GM23338 (cell line): ENCODE data around the gene ARG1. TPM values are rescaled to one million over a fixed set of nuclear protein-coding genes. Genes with fewer than 3 reads are reported as not detected.

Source experiments
- ATAC-seq: fragments of 200-7000 bp; cut with Tn5 transposase; 3 replicates; pipeline ENCODE4 v1.9.1; 2020
- DNase-seq: peaks from one replicate; pipeline ENCODE4 v3.0.0-alpha.2; 2015; ENCODE audit warnings: low spot score
- H2AFZ ChIP-seq: fragments of 200-600 bp; sonication (generic); 2 replicates; pipeline ENCODE4 v1.8.0; 2016; ENCODE audit warnings: antibody characterized with exemption, mild to moderate bottlenecking, moderate library complexity
- H3F3A ChIP-seq: fragments of 200-600 bp; sonication (generic); replicated peaks from 2 replicates; pipeline ENCODE4 v1.8.0; 2017; ENCODE audit warnings: antibody characterized with exemption, mixed run types, low read depth
- H3K27ac ChIP-seq: fragments of 200-600 bp; sonication (generic); 2 replicates; pipeline ENCODE4 v1.6.1; 2016; ENCODE audit warnings: low read depth
- H3K27me3 ChIP-seq: fragments of 200-600 bp; sonication (generic); 2 replicates; pipeline ENCODE4 v1.8.0; 2016; ENCODE audit warnings: mild to moderate bottlenecking, mixed run types, moderate library complexity; ENCODE audit not compliant: insufficient read depth
- H3K36me3 ChIP-seq: fragments of 200-600 bp; sonication (generic); 2 replicates; pipeline ENCODE4 v1.8.0; 2016; ENCODE audit warnings: mild to moderate bottlenecking; ENCODE audit not compliant: insufficient read depth
- H3K4me1 ChIP-seq: fragments of 200-600 bp; sonication (generic); 2 replicates; pipeline ENCODE4 v1.8.0; 2016; ENCODE audit warnings: mild to moderate bottlenecking, moderate library complexity; ENCODE audit not compliant: insufficient read depth
- H3K4me2 ChIP-seq: fragments of 200-600 bp; sonication (generic); 2 replicates; pipeline ENCODE4 v1.7.1; 2017; ENCODE audit warnings: mixed run types
- H3K4me3 ChIP-seq: fragments of 200-600 bp; sonication (generic); 2 replicates; pipeline ENCODE4 v1.6.1; 2016; ENCODE audit warnings: mixed run types
- H3K79me2 ChIP-seq: fragments of 200-600 bp; sonication (generic); replicated peaks from 2 replicates; pipeline ENCODE4 v1.8.0; 2017; ENCODE audit warnings: mild to moderate bottlenecking; ENCODE audit not compliant: insufficient read depth
- H3K9me2 ChIP-seq: fragments of 200-600 bp; sonication (generic); 2 replicates; pipeline ENCODE4 v1.8.0; 2017; ENCODE audit not compliant: insufficient read depth
- H4K20me1 ChIP-seq: fragments of 200-600 bp; sonication (generic); replicated peaks from 2 replicates; pipeline ENCODE4 v1.8.0; 2017; ENCODE audit warnings: mild to moderate bottlenecking; ENCODE audit not compliant: insufficient read depth
- H3K27ac Mint-ChIP-seq: 2 replicates; pipeline ENCODE4 v1.8.0; 2020; ENCODE audit warnings: inconsistent platforms, mild to moderate bottlenecking, moderate library complexity, mixed read lengths
- H3K27me3 Mint-ChIP-seq: 3 replicates; pipeline ENCODE4 v1.8.0; 2022; ENCODE audit warnings: low read depth, mild to moderate bottlenecking, moderate library complexity, mixed read lengths, inconsistent platforms; ENCODE audit not compliant: insufficient read depth, poor library complexity
- H3K36me3 Mint-ChIP-seq: 3 replicates; pipeline ENCODE4 v1.8.0; 2021; ENCODE audit warnings: low read depth, mild to moderate bottlenecking, inconsistent platforms, moderate library complexity, mixed read lengths
- H3K4me1 Mint-ChIP-seq: 3 replicates; pipeline ENCODE4 v1.8.0; 2020; ENCODE audit warnings: mild to moderate bottlenecking, inconsistent platforms, mixed read lengths
- H3K4me3 Mint-ChIP-seq: 3 replicates; pipeline ENCODE4 v1.8.0; 2021; ENCODE audit warnings: moderate library complexity, mild to moderate bottlenecking, inconsistent platforms, mixed read lengths
- H3K9me3 Mint-ChIP-seq: 3 replicates; pipeline ENCODE4 v1.8.0; 2020; ENCODE audit warnings: moderate library complexity, mild to moderate bottlenecking, inconsistent platforms, mixed read lengths
- CREB1 ChIP-seq: fragments of 250-450 bp; sonication (Bioruptor Pico); IDR thresholded peaks from 2 replicates; pipeline ENCODE4 v1.5.0; 2020; ENCODE audit warnings: low read depth, mild to moderate bottlenecking, moderate library complexity
- EZH2 ChIP-seq: fragments of 200-600 bp; sonication (generic); IDR thresholded peaks from one replicate; pipeline ENCODE4 v1.8.0; 2017; ENCODE audit warnings: antibody characterized with exemption, mild to moderate bottlenecking, low read depth; ENCODE audit not compliant: unreplicated experiment
- EZH2phosphoT487 ChIP-seq: fragments of 200-600 bp; sonication (generic); IDR thresholded peaks from one replicate; pipeline ENCODE4 v1.8.1; 2018; ENCODE audit warnings: antibody characterized with exemption; ENCODE audit not compliant: unreplicated experiment
- POLR2AphosphoS5 ChIP-seq: IDR thresholded peaks from 2 replicates; pipeline ENCODE4 v1.6.1; 2016; ENCODE audit warnings: antibody characterized with exemption, low read depth
- STAT1 ChIP-seq: IDR thresholded peaks from one replicate; pipeline ENCODE4 v1.6.1; 2016; ENCODE audit warnings: antibody characterized with exemption; ENCODE audit not compliant: unreplicated experiment
- ZNF114 ChIP-seq: fragments of 250-450 bp; sonication (Bioruptor Pico); IDR thresholded peaks from 2 replicates; pipeline ENCODE4 v1.5.0; 2020; ENCODE audit warnings: mild to moderate bottlenecking, moderate library complexity
- long read RNA-seq: library from polyadenylated mRNA; unstranded; transcript quantifications from one replicate; pipeline ENCODE4 v2.0.0, GENCODE V29; 2020; ENCODE audit not compliant: unreplicated experiment
- polyA plus RNA-seq: library from polyadenylated mRNA; unstranded; fragments of >200 nt; fragmentation: Nextera tagmentation; extraction: Ambion mirVana; gene quantifications from 2 replicates; pipeline ENCODE4 v1.2.1, GENCODE V29; 2016
- total RNA-seq: library from RNA; depleted of rRNA; stranded (reverse); fragments of >200 nt; shearing (Covaris generic); gene quantifications from 2 replicates; pipeline ENCODE4 v1.2.3, GENCODE V29; 2014; rRNA removed
- TF ChIP-seq, protein P1 (sequence below): fragments of 250-450 bp; sonication (Bioruptor Pico); IDR thresholded peaks from 2 replicates; pipeline ENCODE4 v1.5.0; 2020; ENCODE audit warnings: mild to moderate bottlenecking, moderate library complexity

ARG1 gene
- total RNA-seq = not detected in 2 replicates
- polyA plus RNA-seq = 0.18 and 0.42 TPM in 2 replicates
- long read RNA-seq = 0 reads

DNA sequence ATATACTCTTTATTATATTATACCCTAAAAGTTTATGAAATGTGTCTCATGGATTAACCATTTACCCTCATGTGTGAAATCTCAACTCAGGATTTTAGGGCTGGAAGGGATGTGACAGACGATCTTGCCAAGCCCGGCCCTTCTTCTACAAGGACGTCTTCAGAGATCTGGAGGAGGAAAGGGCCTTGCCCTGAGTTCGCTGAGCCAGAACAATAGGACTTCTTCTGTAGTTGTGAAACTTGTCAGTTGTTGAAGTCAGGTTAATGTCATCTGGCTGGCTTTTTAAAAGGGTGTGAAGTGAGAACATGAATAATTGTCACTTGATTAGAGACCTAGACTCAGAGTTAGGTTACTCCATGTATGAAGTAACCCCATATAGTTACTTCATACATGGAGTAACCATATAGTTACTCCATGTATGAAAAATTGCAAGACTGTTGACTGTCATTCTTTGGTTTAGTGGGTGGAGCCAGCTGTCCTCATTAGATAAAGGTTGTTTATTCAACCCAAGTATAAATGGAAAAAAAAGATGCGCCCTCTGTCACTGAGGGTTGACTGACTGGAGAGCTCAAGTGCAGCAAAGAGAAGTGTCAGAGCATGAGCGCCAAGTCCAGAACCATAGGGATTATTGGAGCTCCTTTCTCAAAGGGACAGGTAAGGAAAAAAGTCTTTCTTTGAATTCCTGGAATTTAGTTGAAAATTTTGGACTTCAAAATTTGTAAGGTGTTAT is at the start of gene ARG1:
ARG1 (plus strand) TSS at position 541 of the 730 bp plus-strand sequence; CDS start at position 598, 57 bp downstream.
- Mint-ChIP-seq H3K9me3 (no peaks in the 10 kb centered on the region), H3K4me1 (peaks cover 21% of the 10 kb centered on the region), H3K36me3 (no peaks in the 10 kb centered on the region), H3K27ac (no peak within 1 kb of the TSS), H3K27me3 (no peaks in the 10 kb centered on the region), H3K4me3 (no peak within 1 kb of the TSS)
- H3K4me1 ChIP-seq = peaks cover 15% of the 10 kb centered on the region
- no peaks in the 10 kb centered on the region for H4K20me1 ChIP-seq
- H3K27ac ChIP-seq = no peak within 1 kb of the TSS
- H2AFZ ChIP-seq = no peak within 1 kb of the TSS
- H3K4me2 ChIP-seq = no peak within 1 kb of the TSS
- ATAC-seq (no peak), DNase-seq (no peak)
- no peaks in the 10 kb centered on the region for H3K79me2 ChIP-seq
- H3F3A ChIP-seq = no peaks in the 10 kb centered on the region
- H3K9me2 ChIP-seq = 0 out of 2 replicates have a peak, but pooled peaks cover 4% of the 10 kb centered on the region
- no peak within 1 kb of the TSS for H3K4me3 ChIP-seq
- no peaks in the 10 kb centered on the region for H3K27me3 ChIP-seq
- H3K36me3 ChIP-seq = no peaks in the 10 kb centered on the region
- TF ChIP-seq EZH2 = no peak
- no peak for TF ChIP-seq ZNF114 (CRISPR knock-in tag)
- TF ChIP-seq STAT1 = no peak
- TF ChIP-seq POLR2AphosphoS5 = no peak
- no peak for TF ChIP-seq CREB1 (CRISPR knock-in tag)
- TF ChIP-seq, protein P1, sequence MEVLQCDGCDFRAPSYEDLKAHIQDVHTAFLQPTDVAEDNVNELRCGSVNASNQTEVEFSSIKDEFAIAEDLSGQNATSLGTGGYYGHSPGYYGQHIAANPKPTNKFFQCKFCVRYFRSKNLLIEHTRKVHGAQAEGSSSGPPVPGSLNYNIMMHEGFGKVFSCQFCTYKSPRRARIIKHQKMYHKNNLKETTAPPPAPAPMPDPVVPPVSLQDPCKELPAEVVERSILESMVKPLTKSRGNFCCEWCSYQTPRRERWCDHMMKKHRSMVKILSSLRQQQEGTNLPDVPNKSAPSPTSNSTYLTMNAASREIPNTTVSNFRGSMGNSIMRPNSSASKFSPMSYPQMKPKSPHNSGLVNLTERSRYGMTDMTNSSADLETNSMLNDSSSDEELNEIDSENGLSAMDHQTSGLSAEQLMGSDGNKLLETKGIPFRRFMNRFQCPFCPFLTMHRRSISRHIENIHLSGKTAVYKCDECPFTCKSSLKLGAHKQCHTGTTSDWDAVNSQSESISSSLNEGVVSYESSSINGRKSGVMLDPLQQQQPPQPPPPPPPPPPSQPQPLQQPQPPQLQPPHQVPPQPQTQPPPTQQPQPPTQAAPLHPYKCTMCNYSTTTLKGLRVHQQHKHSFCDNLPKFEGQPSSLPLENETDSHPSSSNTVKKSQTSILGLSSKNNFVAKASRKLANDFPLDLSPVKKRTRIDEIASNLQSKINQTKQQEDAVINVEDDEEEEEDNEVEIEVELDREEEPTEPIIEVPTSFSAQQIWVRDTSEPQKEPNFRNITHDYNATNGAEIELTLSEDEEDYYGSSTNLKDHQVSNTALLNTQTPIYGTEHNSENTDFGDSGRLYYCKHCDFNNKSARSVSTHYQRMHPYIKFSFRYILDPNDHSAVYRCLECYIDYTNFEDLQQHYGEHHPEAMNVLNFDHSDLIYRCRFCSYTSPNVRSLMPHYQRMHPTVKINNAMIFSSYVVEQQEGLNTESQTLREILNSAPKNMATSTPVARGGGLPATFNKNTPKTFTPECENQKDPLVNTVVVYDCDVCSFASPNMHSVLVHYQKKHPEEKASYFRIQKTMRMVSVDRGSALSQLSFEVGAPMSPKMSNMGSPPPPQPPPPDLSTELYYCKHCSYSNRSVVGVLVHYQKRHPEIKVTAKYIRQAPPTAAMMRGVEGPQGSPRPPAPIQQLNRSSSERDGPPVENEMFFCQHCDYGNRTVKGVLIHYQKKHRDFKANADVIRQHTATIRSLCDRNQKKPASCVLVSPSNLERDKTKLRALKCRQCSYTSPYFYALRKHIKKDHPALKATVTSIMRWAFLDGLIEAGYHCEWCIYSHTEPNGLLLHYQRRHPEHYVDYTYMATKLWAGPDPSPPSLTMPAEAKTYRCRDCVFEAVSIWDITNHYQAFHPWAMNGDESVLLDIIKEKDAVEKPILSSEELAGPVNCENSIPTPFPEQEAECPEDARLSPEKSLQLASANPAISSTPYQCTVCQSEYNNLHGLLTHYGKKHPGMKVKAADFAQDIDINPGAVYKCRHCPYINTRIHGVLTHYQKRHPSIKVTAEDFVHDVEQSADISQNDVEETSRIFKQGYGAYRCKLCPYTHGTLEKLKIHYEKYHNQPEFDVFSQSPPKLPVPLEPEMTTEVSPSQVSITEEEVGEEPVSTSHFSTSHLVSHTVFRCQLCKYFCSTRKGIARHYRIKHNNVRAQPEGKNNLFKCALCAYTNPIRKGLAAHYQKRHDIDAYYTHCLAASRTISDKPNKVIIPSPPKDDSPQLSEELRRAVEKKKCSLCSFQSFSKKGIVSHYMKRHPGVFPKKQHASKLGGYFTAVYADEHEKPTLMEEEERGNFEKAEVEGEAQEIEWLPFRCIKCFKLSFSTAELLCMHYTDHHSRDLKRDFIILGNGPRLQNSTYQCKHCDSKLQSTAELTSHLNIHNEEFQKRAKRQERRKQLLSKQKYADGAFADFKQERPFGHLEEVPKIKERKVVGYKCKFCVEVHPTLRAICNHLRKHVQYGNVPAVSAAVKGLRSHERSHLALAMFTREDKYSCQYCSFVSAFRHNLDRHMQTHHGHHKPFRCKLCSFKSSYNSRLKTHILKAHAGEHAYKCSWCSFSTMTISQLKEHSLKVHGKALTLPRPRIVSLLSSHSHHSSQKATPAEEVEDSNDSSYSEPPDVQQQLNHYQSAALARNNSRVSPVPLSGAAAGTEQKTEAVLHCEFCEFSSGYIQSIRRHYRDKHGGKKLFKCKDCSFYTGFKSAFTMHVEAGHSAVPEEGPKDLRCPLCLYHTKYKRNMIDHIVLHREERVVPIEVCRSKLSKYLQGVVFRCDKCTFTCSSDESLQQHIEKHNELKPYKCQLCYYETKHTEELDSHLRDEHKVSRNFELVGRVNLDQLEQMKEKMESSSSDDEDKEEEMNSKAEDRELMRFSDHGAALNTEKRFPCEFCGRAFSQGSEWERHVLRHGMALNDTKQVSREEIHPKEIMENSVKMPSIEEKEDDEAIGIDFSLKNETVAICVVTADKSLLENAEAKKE (CRISPR knock-in tag) = no peak
- no peak for TF ChIP-seq EZH2phosphoT487
